Peyer's patch (tissue), 4 donors: ENCODE measurements around the gene ZBTB2.

Source experiments
- CTCF ChIP-seq, 6 experiments: fragments of 450-650 bp in 4 of 6; fragments of 200-600 bp in 2 of 6; sonication (generic) in 1 of 6; IDR thresholded peaks; one replicate each; pipeline ENCODE4 v1.5.1; 2017 to 2019; ENCODE audit warnings: antibody characterized with exemption in 6 of 6, mild to moderate bottlenecking in 3 of 6, moderate library complexity in 1 of 6
- POLR2A ChIP-seq, 2 donors: fragments of 450-650 bp; IDR thresholded peaks; one replicate each; pipeline ENCODE4 v1.5.1; 2017; ENCODE audit warnings: antibody characterized with exemption in 2 of 2, mild to moderate bottlenecking in 2 of 2, moderate library complexity in 2 of 2

DNA sequence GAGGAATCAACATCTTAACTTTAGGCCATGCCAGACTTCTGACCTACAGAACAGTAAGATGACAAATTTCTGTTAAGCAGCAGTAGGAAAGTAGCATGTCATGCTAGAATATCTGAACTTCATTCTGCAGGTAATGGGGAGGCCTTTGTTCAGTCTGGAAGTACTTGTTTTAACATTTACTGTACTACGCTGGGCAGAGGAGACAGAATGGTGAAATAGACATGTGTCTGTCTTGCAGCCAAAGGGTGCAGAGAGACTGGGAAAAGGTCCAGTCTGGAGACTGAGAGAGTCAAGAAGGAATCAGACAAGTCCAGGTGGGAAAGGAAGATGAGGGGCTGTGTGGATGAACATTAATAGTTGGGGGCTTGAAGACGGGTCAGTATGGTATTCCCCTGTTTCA, 17.5 kb upstream of the ZBTB2 start:
- no peak for TF ChIP-seq CTCF (IDR thresholded peaks at IDR 0.05)
- no peak for TF ChIP-seq POLR2A (IDR thresholded peaks at IDR 0.05)
